GM23338 (cell line): ENCODE results near the gene MAPK11. TPM values are rescaled to one million over a fixed set of nuclear protein-coding genes. Genes with fewer than 3 reads are reported as not detected.

ENCODE experiments used
- ATAC-seq: fragments of 200-7000 bp; cut with Tn5 transposase; 3 replicates; pipeline ENCODE4 v1.9.1; 2020
- DNase-seq: peaks from one replicate; pipeline ENCODE4 v3.0.0-alpha.2; 2015; ENCODE audit warnings: low spot score
- H2AFZ ChIP-seq: fragments of 200-600 bp; sonication (generic); 2 replicates; pipeline ENCODE4 v1.8.0; 2016; ENCODE audit warnings: antibody characterized with exemption, mild to moderate bottlenecking, moderate library complexity
- H3F3A ChIP-seq: fragments of 200-600 bp; sonication (generic); replicated peaks from 2 replicates; pipeline ENCODE4 v1.8.0; 2017; ENCODE audit warnings: antibody characterized with exemption, mixed run types, low read depth
- H3K27ac ChIP-seq: fragments of 200-600 bp; sonication (generic); 2 replicates; pipeline ENCODE4 v1.6.1; 2016; ENCODE audit warnings: low read depth
- H3K27me3 ChIP-seq: fragments of 200-600 bp; sonication (generic); 2 replicates; pipeline ENCODE4 v1.8.0; 2016; ENCODE audit warnings: mild to moderate bottlenecking, mixed run types, moderate library complexity; ENCODE audit not compliant: insufficient read depth
- H3K36me3 ChIP-seq: fragments of 200-600 bp; sonication (generic); 2 replicates; pipeline ENCODE4 v1.8.0; 2016; ENCODE audit warnings: mild to moderate bottlenecking; ENCODE audit not compliant: insufficient read depth
- H3K4me1 ChIP-seq: fragments of 200-600 bp; sonication (generic); 2 replicates; pipeline ENCODE4 v1.8.0; 2016; ENCODE audit warnings: mild to moderate bottlenecking, moderate library complexity; ENCODE audit not compliant: insufficient read depth
- H3K4me2 ChIP-seq: fragments of 200-600 bp; sonication (generic); 2 replicates; pipeline ENCODE4 v1.7.1; 2017; ENCODE audit warnings: mixed run types
- H3K4me3 ChIP-seq: fragments of 200-600 bp; sonication (generic); 2 replicates; pipeline ENCODE4 v1.6.1; 2016; ENCODE audit warnings: mixed run types
- H3K79me2 ChIP-seq: fragments of 200-600 bp; sonication (generic); replicated peaks from 2 replicates; pipeline ENCODE4 v1.8.0; 2017; ENCODE audit warnings: mild to moderate bottlenecking; ENCODE audit not compliant: insufficient read depth
- H3K9me2 ChIP-seq: fragments of 200-600 bp; sonication (generic); 2 replicates; pipeline ENCODE4 v1.8.0; 2017; ENCODE audit not compliant: insufficient read depth
- H4K20me1 ChIP-seq: fragments of 200-600 bp; sonication (generic); replicated peaks from 2 replicates; pipeline ENCODE4 v1.8.0; 2017; ENCODE audit warnings: mild to moderate bottlenecking; ENCODE audit not compliant: insufficient read depth
- H3K27ac Mint-ChIP-seq: 2 replicates; pipeline ENCODE4 v1.8.0; 2020; ENCODE audit warnings: inconsistent platforms, mild to moderate bottlenecking, moderate library complexity, mixed read lengths
- H3K27me3 Mint-ChIP-seq: 3 replicates; pipeline ENCODE4 v1.8.0; 2022; ENCODE audit warnings: low read depth, mild to moderate bottlenecking, moderate library complexity, mixed read lengths, inconsistent platforms; ENCODE audit not compliant: insufficient read depth, poor library complexity
- H3K36me3 Mint-ChIP-seq: 3 replicates; pipeline ENCODE4 v1.8.0; 2021; ENCODE audit warnings: low read depth, mild to moderate bottlenecking, inconsistent platforms, moderate library complexity, mixed read lengths
- H3K4me1 Mint-ChIP-seq: 3 replicates; pipeline ENCODE4 v1.8.0; 2020; ENCODE audit warnings: mild to moderate bottlenecking, inconsistent platforms, mixed read lengths
- H3K4me3 Mint-ChIP-seq: 3 replicates; pipeline ENCODE4 v1.8.0; 2021; ENCODE audit warnings: moderate library complexity, mild to moderate bottlenecking, inconsistent platforms, mixed read lengths
- H3K9me3 Mint-ChIP-seq: 3 replicates; pipeline ENCODE4 v1.8.0; 2020; ENCODE audit warnings: moderate library complexity, mild to moderate bottlenecking, inconsistent platforms, mixed read lengths
- JUNB ChIP-seq: IDR thresholded peaks from one replicate; pipeline ENCODE4 v1.6.1; 2016; ENCODE audit warnings: antibody characterized with exemption; ENCODE audit not compliant: unreplicated experiment
- POLR2AphosphoS5 ChIP-seq: IDR thresholded peaks from 2 replicates; pipeline ENCODE4 v1.6.1; 2016; ENCODE audit warnings: antibody characterized with exemption, low read depth
- STAT1 ChIP-seq: IDR thresholded peaks from one replicate; pipeline ENCODE4 v1.6.1; 2016; ENCODE audit warnings: antibody characterized with exemption; ENCODE audit not compliant: unreplicated experiment
- ZNF331 ChIP-seq: fragments of 250-450 bp; sonication (Bioruptor Pico); IDR thresholded peaks from 2 replicates; pipeline ENCODE4 v1.5.0; 2020; ENCODE audit warnings: low read depth, mild to moderate bottlenecking, moderate library complexity
- polyA plus RNA-seq: library from polyadenylated mRNA; unstranded; fragments of >200 nt; fragmentation: Nextera tagmentation; extraction: Ambion mirVana; gene quantifications from 2 replicates; pipeline ENCODE4 v1.2.1, GENCODE V29; 2016
- total RNA-seq: library from RNA; depleted of rRNA; stranded (reverse); fragments of >200 nt; shearing (Covaris generic); gene quantifications from 2 replicates; pipeline ENCODE4 v1.2.3, GENCODE V29; 2014
- TF ChIP-seq, protein P1 (sequence below), 2 experiments: fragments of 200-600 bp in 1 of 2; sonication (generic) in 1 of 2; conservative IDR thresholded peaks; 2 replicates each; pipeline versions ENCODE4 v1.5.1 to v1.6.1; 2016 to 2017; ENCODE audit warnings: antibody characterized with exemption in 2 of 2, low read depth in 2 of 2, mild to moderate bottlenecking in 2 of 2, moderate library complexity in 1 of 2
- TF ChIP-seq, protein P2 (sequence below): fragments of 250-450 bp; sonication (Bioruptor Pico); IDR thresholded peaks from 2 replicates; pipeline ENCODE4 v1.5.0; 2020; ENCODE audit warnings: mild to moderate bottlenecking, moderate library complexity

Gene MAPK11
- total and polyA plus RNA-seq, 2 experiments from 2014 or later = 0.34 to 1.9 TPM

DNA sequence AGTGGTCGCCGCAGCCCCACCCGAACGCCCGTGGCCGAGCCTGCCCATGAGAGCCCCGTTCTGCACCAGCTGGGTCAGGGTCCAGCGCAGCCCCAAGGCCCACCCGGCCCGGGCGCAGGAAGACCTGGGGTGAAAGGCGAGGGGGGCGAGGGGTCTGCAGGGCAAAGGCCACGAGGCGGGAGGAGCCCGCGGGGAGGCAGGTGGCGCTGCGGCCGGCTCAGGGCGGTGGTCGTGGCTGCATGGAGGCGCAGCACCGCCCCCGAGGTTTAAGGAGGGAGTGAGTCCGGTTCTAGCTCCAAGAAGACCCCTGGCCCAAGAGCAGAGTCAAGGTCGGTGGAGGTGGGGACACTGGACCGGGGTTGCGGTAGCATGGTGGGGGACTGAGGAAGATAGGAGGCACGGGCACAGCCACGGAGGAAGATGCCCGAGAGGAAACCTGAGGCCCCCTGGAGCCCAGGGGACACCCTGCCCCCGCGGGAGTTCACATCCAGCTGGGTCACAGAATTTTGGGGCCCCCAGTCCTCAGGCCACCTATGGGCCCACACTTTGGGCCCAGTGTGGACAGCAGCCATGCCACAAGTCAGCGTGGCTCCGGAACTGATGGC is 18.6 kb downstream of the MAPK11 start:
- peak overlapping the region; percentile 86 for H3K4me3 ChIP-seq
- H3K36me3 ChIP-seq = no peaks in the 10 kb centered on the region
- no peaks in the 10 kb centered on the region for H3K79me2 ChIP-seq
- no peaks in the 10 kb centered on the region for H3K4me1 ChIP-seq
- peak overlapping the region; percentile 72; the same call in 1 of the 2 replicates for H2AFZ ChIP-seq
- H3K27me3 ChIP-seq = no peaks in the 10 kb centered on the region
- H3K27me3 Mint-ChIP-seq = peaks cover 8% of the 10 kb centered on the region
- H3K9me2 ChIP-seq = no peaks in the 10 kb centered on the region
- DNase-seq = peak; percentile 49
- H3K9me3 Mint-ChIP-seq = no peaks in the 10 kb centered on the region
- peak; percentile 17 for ATAC-seq
- H3K4me2 ChIP-seq = peak overlapping the region; percentile 96
- H3K27ac ChIP-seq = no peak overlapping the region
- H3F3A ChIP-seq = peaks cover 6% of the 10 kb centered on the region; the same call in 1 of the 2 replicates
- peaks cover 8% of the 10 kb centered on the region; the same call in 2 of the 3 replicates for H3K36me3 Mint-ChIP-seq
- peaks cover 3% of the 10 kb centered on the region; the same call in 1 of the 2 replicates for H4K20me1 ChIP-seq
- no peak overlapping the region for H3K27ac Mint-ChIP-seq
- no peak for TF ChIP-seq STAT1
- TF ChIP-seq ZNF331 = no peak
- TF ChIP-seq, protein P1, sequence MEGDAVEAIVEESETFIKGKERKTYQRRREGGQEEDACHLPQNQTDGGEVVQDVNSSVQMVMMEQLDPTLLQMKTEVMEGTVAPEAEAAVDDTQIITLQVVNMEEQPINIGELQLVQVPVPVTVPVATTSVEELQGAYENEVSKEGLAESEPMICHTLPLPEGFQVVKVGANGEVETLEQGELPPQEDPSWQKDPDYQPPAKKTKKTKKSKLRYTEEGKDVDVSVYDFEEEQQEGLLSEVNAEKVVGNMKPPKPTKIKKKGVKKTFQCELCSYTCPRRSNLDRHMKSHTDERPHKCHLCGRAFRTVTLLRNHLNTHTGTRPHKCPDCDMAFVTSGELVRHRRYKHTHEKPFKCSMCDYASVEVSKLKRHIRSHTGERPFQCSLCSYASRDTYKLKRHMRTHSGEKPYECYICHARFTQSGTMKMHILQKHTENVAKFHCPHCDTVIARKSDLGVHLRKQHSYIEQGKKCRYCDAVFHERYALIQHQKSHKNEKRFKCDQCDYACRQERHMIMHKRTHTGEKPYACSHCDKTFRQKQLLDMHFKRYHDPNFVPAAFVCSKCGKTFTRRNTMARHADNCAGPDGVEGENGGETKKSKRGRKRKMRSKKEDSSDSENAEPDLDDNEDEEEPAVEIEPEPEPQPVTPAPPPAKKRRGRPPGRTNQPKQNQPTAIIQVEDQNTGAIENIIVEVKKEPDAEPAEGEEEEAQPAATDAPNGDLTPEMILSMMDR (conservative IDR thresholded peaks at IDR 0.05; ENCODE audit: low read depth in 2 of 2) = peak in 1 of 2 experiments; percentile 42; a peak in 2 of 4 replicates
- no peak for TF ChIP-seq JUNB
- peak overlapping the region; percentile 64 for H3K4me3 Mint-ChIP-seq
- peaks cover 10% of the 10 kb centered on the region for H3K4me1 Mint-ChIP-seq

DNA sequence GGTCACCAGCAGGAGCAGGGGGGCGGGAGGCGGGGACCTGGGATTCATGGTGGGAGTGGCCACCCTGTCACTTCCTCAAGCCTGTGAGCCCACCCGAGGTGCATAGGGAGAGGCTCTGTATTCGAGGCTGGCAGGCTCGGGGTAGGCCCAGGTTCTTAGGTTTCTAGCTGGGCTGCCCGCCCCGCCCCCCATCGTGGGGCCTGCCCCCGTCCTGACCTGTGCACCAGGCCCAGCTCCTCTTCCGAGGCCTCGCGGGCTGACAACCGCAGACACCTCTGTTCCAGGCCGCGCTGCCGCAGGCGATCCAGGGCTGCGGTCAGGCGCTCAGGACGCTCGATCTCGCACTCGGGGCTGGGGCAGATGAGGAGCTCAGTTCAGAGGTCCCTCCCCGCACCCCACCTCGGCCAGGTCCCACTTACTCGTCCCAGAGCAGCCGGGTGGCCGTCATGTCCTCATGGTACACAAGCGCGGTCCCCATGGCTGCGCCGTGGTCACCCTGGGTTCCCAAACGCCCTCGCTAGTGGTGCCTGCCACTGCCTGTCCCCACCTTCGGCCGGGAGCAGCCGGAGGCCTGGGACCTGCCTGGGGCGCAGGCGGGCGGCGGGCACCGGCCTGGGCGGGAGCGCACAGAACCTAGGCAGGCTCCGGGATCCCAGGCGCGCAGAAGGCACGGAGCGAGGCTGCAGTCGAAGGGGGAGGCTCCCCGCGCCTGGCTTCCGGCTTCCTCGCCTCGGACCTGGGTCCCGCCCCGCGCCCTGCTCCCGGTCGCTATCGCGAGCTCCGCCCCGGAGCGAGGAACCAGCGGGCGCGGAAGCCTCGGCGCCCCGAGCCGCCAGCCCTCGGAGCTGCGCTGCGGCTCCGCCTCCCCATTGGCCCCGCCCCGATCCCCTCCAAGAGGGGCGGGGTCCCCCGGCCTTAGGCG is 19.4 kb downstream of the MAPK11 start, which contains the start of gene HDAC10:
TSS of gene HDAC10 (minus strand) at position 711 of the 922 bp plus-strand sequence. CDS start at position 478, 233 bp downstream.
- Histone ChIP-seq H4K20me1 (peaks cover 3% of the 10 kb centered on the region; the same call in 1 of the 2 replicates), H3K9me2 (no peaks in the 10 kb centered on the region), H3K4me3 (peak within 1 kb of the TSS; percentile 86), H3K27ac (no peak within 1 kb of the TSS), H3K27me3 (no peaks in the 10 kb centered on the region), H2AFZ (peak within 1 kb of the TSS; percentile 87; the same call in 1 of the 2 replicates), H3K79me2 (no peaks in the 10 kb centered on the region; the same call in 1 of the 2 replicates), H3K36me3 (no peaks in the 10 kb centered on the region), H3F3A (peaks cover 6% of the 10 kb centered on the region; the same call in 1 of the 2 replicates), H3K4me2 (peak within 1 kb of the TSS; percentile 96), H3K4me1 (peaks cover under 1% of the 10 kb centered on the region; the same call in 1 of the 2 replicates)
- Mint-ChIP-seq H3K4me3 (peak within 1 kb of the TSS; percentile 83), H3K27me3 (peaks cover 8% of the 10 kb centered on the region), H3K27ac (no peak within 1 kb of the TSS), H3K4me1 (peaks cover 10% of the 10 kb centered on the region), H3K36me3 (peaks cover 8% of the 10 kb centered on the region; the same call in 2 of the 3 replicates), H3K9me3 (no peaks in the 10 kb centered on the region)
- peak; percentile 77 for ATAC-seq
- DNase-seq = peak; percentile 94
- TF ChIP-seq, protein P2, sequence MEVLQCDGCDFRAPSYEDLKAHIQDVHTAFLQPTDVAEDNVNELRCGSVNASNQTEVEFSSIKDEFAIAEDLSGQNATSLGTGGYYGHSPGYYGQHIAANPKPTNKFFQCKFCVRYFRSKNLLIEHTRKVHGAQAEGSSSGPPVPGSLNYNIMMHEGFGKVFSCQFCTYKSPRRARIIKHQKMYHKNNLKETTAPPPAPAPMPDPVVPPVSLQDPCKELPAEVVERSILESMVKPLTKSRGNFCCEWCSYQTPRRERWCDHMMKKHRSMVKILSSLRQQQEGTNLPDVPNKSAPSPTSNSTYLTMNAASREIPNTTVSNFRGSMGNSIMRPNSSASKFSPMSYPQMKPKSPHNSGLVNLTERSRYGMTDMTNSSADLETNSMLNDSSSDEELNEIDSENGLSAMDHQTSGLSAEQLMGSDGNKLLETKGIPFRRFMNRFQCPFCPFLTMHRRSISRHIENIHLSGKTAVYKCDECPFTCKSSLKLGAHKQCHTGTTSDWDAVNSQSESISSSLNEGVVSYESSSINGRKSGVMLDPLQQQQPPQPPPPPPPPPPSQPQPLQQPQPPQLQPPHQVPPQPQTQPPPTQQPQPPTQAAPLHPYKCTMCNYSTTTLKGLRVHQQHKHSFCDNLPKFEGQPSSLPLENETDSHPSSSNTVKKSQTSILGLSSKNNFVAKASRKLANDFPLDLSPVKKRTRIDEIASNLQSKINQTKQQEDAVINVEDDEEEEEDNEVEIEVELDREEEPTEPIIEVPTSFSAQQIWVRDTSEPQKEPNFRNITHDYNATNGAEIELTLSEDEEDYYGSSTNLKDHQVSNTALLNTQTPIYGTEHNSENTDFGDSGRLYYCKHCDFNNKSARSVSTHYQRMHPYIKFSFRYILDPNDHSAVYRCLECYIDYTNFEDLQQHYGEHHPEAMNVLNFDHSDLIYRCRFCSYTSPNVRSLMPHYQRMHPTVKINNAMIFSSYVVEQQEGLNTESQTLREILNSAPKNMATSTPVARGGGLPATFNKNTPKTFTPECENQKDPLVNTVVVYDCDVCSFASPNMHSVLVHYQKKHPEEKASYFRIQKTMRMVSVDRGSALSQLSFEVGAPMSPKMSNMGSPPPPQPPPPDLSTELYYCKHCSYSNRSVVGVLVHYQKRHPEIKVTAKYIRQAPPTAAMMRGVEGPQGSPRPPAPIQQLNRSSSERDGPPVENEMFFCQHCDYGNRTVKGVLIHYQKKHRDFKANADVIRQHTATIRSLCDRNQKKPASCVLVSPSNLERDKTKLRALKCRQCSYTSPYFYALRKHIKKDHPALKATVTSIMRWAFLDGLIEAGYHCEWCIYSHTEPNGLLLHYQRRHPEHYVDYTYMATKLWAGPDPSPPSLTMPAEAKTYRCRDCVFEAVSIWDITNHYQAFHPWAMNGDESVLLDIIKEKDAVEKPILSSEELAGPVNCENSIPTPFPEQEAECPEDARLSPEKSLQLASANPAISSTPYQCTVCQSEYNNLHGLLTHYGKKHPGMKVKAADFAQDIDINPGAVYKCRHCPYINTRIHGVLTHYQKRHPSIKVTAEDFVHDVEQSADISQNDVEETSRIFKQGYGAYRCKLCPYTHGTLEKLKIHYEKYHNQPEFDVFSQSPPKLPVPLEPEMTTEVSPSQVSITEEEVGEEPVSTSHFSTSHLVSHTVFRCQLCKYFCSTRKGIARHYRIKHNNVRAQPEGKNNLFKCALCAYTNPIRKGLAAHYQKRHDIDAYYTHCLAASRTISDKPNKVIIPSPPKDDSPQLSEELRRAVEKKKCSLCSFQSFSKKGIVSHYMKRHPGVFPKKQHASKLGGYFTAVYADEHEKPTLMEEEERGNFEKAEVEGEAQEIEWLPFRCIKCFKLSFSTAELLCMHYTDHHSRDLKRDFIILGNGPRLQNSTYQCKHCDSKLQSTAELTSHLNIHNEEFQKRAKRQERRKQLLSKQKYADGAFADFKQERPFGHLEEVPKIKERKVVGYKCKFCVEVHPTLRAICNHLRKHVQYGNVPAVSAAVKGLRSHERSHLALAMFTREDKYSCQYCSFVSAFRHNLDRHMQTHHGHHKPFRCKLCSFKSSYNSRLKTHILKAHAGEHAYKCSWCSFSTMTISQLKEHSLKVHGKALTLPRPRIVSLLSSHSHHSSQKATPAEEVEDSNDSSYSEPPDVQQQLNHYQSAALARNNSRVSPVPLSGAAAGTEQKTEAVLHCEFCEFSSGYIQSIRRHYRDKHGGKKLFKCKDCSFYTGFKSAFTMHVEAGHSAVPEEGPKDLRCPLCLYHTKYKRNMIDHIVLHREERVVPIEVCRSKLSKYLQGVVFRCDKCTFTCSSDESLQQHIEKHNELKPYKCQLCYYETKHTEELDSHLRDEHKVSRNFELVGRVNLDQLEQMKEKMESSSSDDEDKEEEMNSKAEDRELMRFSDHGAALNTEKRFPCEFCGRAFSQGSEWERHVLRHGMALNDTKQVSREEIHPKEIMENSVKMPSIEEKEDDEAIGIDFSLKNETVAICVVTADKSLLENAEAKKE (CRISPR knock-in tag) = no peak
- TF ChIP-seq POLR2AphosphoS5 = peak; percentile 37; the same call in 1 of the 2 replicates
